Gastrocnemius medialis (tissue), 4 donors: ENCODE measurements around the gene SSBP4.

Experiments used
- CTCF ChIP-seq, 5 experiments: fragments of 450-650 bp in 3 of 5; fragments of 200-600 bp in 2 of 5; sonication (generic) in 2 of 5; IDR thresholded peaks in 4 of 5; conservative IDR thresholded peaks in 1 of 5; 1 replicate in 4 of 5; 2 replicates in 1 of 5; pipeline ENCODE4 v1.5.1; 2016 to 2019; ENCODE audit warnings: antibody characterized with exemption in 5 of 5, mild to moderate bottlenecking in 3 of 5, moderate library complexity in 3 of 5
- POLR2A ChIP-seq, 2 donors: fragments of 450-650 bp; IDR thresholded peaks; one replicate each; pipeline ENCODE4 v1.6.1; 2017; ENCODE audit warnings: antibody characterized with exemption in 2 of 2, mild to moderate bottlenecking in 2 of 2, moderate library complexity in 2 of 2

- TF ChIP-seq CTCF (IDR thresholded peaks at IDR 0.05 in 4 of 5, conservative IDR thresholded peaks at IDR 0.05 in 1 of 5) (no peak), POLR2A (IDR thresholded peaks at IDR 0.05) (no peak)
Measured at GRCh38 chr19:18445262-18445948, 26.2 kb downstream of the SSBP4 start.
